Measurements from ENCODE around the gene PEX11G.

GRCh38 chr19:7447648-7448047, 41.2 kb downstream of the PEX11G start:
- TF ChIP-seq, protein P1, sequence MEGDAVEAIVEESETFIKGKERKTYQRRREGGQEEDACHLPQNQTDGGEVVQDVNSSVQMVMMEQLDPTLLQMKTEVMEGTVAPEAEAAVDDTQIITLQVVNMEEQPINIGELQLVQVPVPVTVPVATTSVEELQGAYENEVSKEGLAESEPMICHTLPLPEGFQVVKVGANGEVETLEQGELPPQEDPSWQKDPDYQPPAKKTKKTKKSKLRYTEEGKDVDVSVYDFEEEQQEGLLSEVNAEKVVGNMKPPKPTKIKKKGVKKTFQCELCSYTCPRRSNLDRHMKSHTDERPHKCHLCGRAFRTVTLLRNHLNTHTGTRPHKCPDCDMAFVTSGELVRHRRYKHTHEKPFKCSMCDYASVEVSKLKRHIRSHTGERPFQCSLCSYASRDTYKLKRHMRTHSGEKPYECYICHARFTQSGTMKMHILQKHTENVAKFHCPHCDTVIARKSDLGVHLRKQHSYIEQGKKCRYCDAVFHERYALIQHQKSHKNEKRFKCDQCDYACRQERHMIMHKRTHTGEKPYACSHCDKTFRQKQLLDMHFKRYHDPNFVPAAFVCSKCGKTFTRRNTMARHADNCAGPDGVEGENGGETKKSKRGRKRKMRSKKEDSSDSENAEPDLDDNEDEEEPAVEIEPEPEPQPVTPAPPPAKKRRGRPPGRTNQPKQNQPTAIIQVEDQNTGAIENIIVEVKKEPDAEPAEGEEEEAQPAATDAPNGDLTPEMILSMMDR (IDR thresholded peaks at IDR 0.05), result no peak
- no peak for TF ChIP-seq POLR2A (IDR thresholded peaks at IDR 0.05)

Data from vagina (tissue), 2 donors.